T-helper 17 cell (primary cell): Measurements from ENCODE around the gene RAB6A. TPM values are rescaled to one million over a fixed set of nuclear protein-coding genes. Genes with fewer than 3 reads are reported as not detected.

ENCODE experiments used
- ATAC-seq: fragments of 150-1000 bp; cut with Tn5 transposase; 2 replicates; pipeline ENCODE4 v1.10.0; 2021; ENCODE audit warnings: mild to moderate bottlenecking, moderate library complexity
- DNase-seq, 3 donors: peaks; one replicate each; pipeline versions ENCODE4 v3.0.0 to v3.0.0-alpha.2; 2020 to 2021
- H3K9me3 ChIP-seq: one replicate; pipeline ENCODE4 v1.7.0; 2013; ENCODE audit warnings: low read length, mild to moderate bottlenecking; ENCODE audit not compliant: control insufficient read depth, poor library complexity, severe bottlenecking
- H3K27ac Mint-ChIP-seq: one replicate; pipeline ENCODE4 v1.8.0; 2022; ENCODE audit warnings: mild to moderate bottlenecking, moderate library complexity, mixed read lengths
- H3K27me3 Mint-ChIP-seq: one replicate; pipeline ENCODE4 v1.8.0; 2022; ENCODE audit warnings: mixed read lengths
- H3K36me3 Mint-ChIP-seq: one replicate; pipeline ENCODE4 v1.8.0; 2022; ENCODE audit warnings: low read depth, mixed read lengths
- H3K4me1 Mint-ChIP-seq: one replicate; pipeline ENCODE4 v1.8.0; 2022; ENCODE audit warnings: mild to moderate bottlenecking, mixed read lengths
- H3K4me3 Mint-ChIP-seq: one replicate; pipeline ENCODE4 v1.8.0; 2022; ENCODE audit warnings: mild to moderate bottlenecking, moderate library complexity, mixed read lengths
- total RNA-seq, 4 donors: library from RNA in 2 of 4; stranded (reverse) in 2 of 4; gene quantifications; one replicate each; pipeline ENCODE4 v1.2.3 and lab custom pipeline; 2022 to 2026

Gene RAB6A
- total RNA-seq, 2 donors from 2014 or later, result 63.8 to 70.3 TPM

GRCh38 chr11:73671701-73672100 lies 89.2 kb downstream of the RAB6A start:
- no peak overlapping the region for H3K4me3 Mint-ChIP-seq
- H3K9me3 ChIP-seq, result no peaks in the 10 kb centered on the region
- DNase-seq, result no peak
- peaks cover 5% of the 10 kb centered on the region for H3K4me1 Mint-ChIP-seq
- peak overlapping the region; percentile 67 for H3K27ac Mint-ChIP-seq
- no peaks in the 10 kb centered on the region for H3K27me3 Mint-ChIP-seq
- no peaks in the 10 kb centered on the region for H3K36me3 Mint-ChIP-seq
- no peak for ATAC-seq

GRCh38 chr11:73670808-73671207 lies 90.1 kb downstream of the RAB6A start:
- no peaks in the 10 kb centered on the region for H3K9me3 ChIP-seq
- H3K36me3 Mint-ChIP-seq, result no peaks in the 10 kb centered on the region
- H3K4me3 Mint-ChIP-seq, result no peak overlapping the region
- no peak for DNase-seq
- no peak for ATAC-seq
- peaks cover 5% of the 10 kb centered on the region for H3K4me1 Mint-ChIP-seq
- H3K27ac Mint-ChIP-seq, result no peak overlapping the region
- H3K27me3 Mint-ChIP-seq, result no peaks in the 10 kb centered on the region

GRCh38 chr11:73667891-73668290 lies 93.0 kb downstream of the RAB6A start:
- Mint-ChIP-seq H3K4me3 (no peak overlapping the region), H3K27ac (no peak overlapping the region), H3K27me3 (no peaks in the 10 kb centered on the region), H3K36me3 (no peaks in the 10 kb centered on the region), H3K4me1 (peaks cover 23% of the 10 kb centered on the region)
- ATAC-seq, result no peak
- DNase-seq, result no peak
- no peaks in the 10 kb centered on the region for H3K9me3 ChIP-seq

- ATAC-seq (no peak), DNase-seq (no peak)
- H3K4me3 Mint-ChIP-seq, result no peak overlapping the region
- H3K4me1 Mint-ChIP-seq, result peaks cover 29% of the 10 kb centered on the region
- H3K27me3 Mint-ChIP-seq, result no peaks in the 10 kb centered on the region
- no peaks in the 10 kb centered on the region for H3K9me3 ChIP-seq
- H3K27ac Mint-ChIP-seq, result peak overlapping the region; percentile 65
- peaks cover 4% of the 10 kb centered on the region for H3K36me3 Mint-ChIP-seq
Observed at GRCh38 chr11:73664877-73665276, 96.0 kb downstream of the RAB6A start.

GRCh38 chr11:73663604-73664495 lies 97.0 kb downstream of the RAB6A start:
- peaks cover 4% of the 10 kb centered on the region for H3K36me3 Mint-ChIP-seq
- no peak overlapping the region for H3K4me3 Mint-ChIP-seq
- no peaks in the 10 kb centered on the region for H3K27me3 Mint-ChIP-seq
- ATAC-seq (no peak), DNase-seq (no peak)
- H3K9me3 ChIP-seq, result no peaks in the 10 kb centered on the region
- H3K27ac Mint-ChIP-seq, result no peak overlapping the region
- H3K4me1 Mint-ChIP-seq, result peaks cover 26% of the 10 kb centered on the region

GRCh38 chr11:73662445-73663157 lies 98.3 kb downstream of the RAB6A start:
- Mint-ChIP-seq H3K27ac (no peak overlapping the region), H3K4me1 (peaks cover 24% of the 10 kb centered on the region), H3K27me3 (no peaks in the 10 kb centered on the region), H3K36me3 (peaks cover 4% of the 10 kb centered on the region), H3K4me3 (peak overlapping the region; percentile 21)
- DNase-seq (no peak), ATAC-seq (no peak)
- no peaks in the 10 kb centered on the region for H3K9me3 ChIP-seq

GRCh38 chr11:73661035-73661628 lies 99.7 kb downstream of the RAB6A start:
- H3K9me3 ChIP-seq, result no peaks in the 10 kb centered on the region
- Mint-ChIP-seq H3K36me3 (peaks cover 4% of the 10 kb centered on the region), H3K27me3 (no peaks in the 10 kb centered on the region), H3K27ac (no peak overlapping the region), H3K4me1 (peaks cover 24% of the 10 kb centered on the region), H3K4me3 (peak overlapping the region; percentile 49)
- ATAC-seq (peak; percentile 98), DNase-seq (peak; percentile 70 to 90 (median 76))

GRCh38 chr11:73660497-73661034 lies 100.3 kb downstream of the RAB6A start:
- DNase-seq (no peak), ATAC-seq (no peak)
- peaks cover 4% of the 10 kb centered on the region for H3K36me3 Mint-ChIP-seq
- H3K27me3 Mint-ChIP-seq, result no peaks in the 10 kb centered on the region
- no peak overlapping the region for H3K27ac Mint-ChIP-seq
- H3K4me1 Mint-ChIP-seq, result peaks cover 23% of the 10 kb centered on the region
- H3K9me3 ChIP-seq, result no peaks in the 10 kb centered on the region
- H3K4me3 Mint-ChIP-seq, result peak overlapping the region; percentile 49

GRCh38 chr11:73659961-73660360 lies 100.9 kb downstream of the RAB6A start:
- H3K9me3 ChIP-seq, result no peaks in the 10 kb centered on the region
- Mint-ChIP-seq H3K4me1 (peaks cover 17% of the 10 kb centered on the region), H3K27ac (no peak overlapping the region), H3K27me3 (no peaks in the 10 kb centered on the region), H3K36me3 (peaks cover 4% of the 10 kb centered on the region), H3K4me3 (no peak overlapping the region)
- ATAC-seq, result no peak
- no peak for DNase-seq

GRCh38 chr11:73656985-73657384 lies 103.9 kb downstream of the RAB6A start:
- Mint-ChIP-seq H3K27ac (peak overlapping the region; percentile 34), H3K27me3 (no peaks in the 10 kb centered on the region), H3K4me3 (no peak overlapping the region), H3K4me1 (peaks cover 5% of the 10 kb centered on the region), H3K36me3 (peaks cover 2% of the 10 kb centered on the region)
- no peak for DNase-seq
- no peaks in the 10 kb centered on the region for H3K9me3 ChIP-seq
- ATAC-seq, result no peak

- Mint-ChIP-seq H3K27ac (peak overlapping the region; percentile 14), H3K4me1 (peaks cover 4% of the 10 kb centered on the region), H3K27me3 (no peaks in the 10 kb centered on the region), H3K36me3 (no peaks in the 10 kb centered on the region), H3K4me3 (no peak overlapping the region)
- ATAC-seq (no peak), DNase-seq (no peak)
- H3K9me3 ChIP-seq, result no peaks in the 10 kb centered on the region
Observed at GRCh38 chr11:73655686-73656085, 105.2 kb downstream of the RAB6A start.

GRCh38 chr11:73654482-73655021 lies 106.3 kb downstream of the RAB6A start:
- H3K9me3 ChIP-seq, result no peaks in the 10 kb centered on the region
- no peaks in the 10 kb centered on the region for H3K27me3 Mint-ChIP-seq
- H3K4me3 Mint-ChIP-seq, result no peak overlapping the region
- H3K4me1 Mint-ChIP-seq, result peaks cover 2% of the 10 kb centered on the region
- H3K27ac Mint-ChIP-seq, result no peak overlapping the region
- DNase-seq, result no peak
- ATAC-seq, result no peak
- H3K36me3 Mint-ChIP-seq, result no peaks in the 10 kb centered on the region

- ATAC-seq, result no peak
- no peaks in the 10 kb centered on the region for H3K9me3 ChIP-seq
- Mint-ChIP-seq H3K27me3 (no peaks in the 10 kb centered on the region), H3K4me1 (peaks cover 5% of the 10 kb centered on the region), H3K36me3 (no peaks in the 10 kb centered on the region), H3K27ac (no peak overlapping the region), H3K4me3 (no peak overlapping the region)
- DNase-seq, result no peak
Observed at GRCh38 chr11:73653996-73654395, 106.9 kb downstream of the RAB6A start.
